ENCODE results near the gene MED12L.
"Not testable (repeated sequence)": the region's sequence is repeated elsewhere in the genome, so short reads cannot be mapped to it uniquely, and the experiment has no call there.

The MED12L gene

GRCh38 chr3:151085227-151085888 is at the start of gene MED12L:
Gene MED12L, plus strand, starts transcription at chr3:151085664. Its CDS starts 1,263 bp downstream, at chr3:151086927.
- in situ Hi-C loops (cut with MboI; ENCODE audit: low sequenced_read_pairs), result no loop called here

DNA sequence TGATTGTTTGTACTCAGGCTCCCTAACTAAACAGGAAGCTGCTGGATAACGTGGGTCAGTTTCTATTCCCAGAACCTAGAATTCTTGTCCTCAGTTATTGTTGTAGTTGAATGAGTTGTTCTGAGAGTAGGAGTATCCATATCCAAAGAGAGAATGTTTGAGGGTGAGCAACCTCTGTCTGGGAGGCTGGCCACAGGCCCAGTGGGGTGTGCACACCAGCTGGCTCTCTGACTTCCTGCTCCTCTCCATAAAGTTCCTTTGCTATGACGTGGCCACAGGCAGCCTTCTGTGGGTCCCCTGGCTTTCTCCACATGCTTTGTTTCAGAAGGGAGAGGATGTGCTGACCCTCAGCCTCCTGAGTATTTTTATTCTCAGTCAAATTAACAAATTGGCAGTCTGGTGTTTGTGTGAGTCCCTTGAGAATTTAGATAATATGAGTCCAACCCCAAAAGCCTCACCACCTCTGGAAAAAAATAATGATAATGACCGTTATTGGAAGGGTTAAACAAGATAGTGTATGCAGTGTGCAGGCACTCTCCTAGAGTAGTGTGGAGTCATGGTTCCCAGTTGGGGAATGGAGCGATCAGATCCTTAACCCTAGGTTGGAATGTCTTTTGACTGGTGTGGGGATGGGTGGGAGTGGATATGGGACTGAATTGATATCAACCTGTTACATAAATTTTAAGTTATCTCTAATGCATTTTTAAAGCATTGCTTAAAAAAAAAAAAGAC is 47.6 kb upstream of the MED12L start:
- in situ Hi-C loops (cut with MboI; ENCODE audit: low sequenced_read_pairs), result no loop called here

- in situ Hi-C loops (cut with MboI; ENCODE audit: low sequenced_read_pairs), result no loop called here
These were observed 40.8 kb upstream of the MED12L start for GRCh38 chr3:151044706-151045105.

DNA sequence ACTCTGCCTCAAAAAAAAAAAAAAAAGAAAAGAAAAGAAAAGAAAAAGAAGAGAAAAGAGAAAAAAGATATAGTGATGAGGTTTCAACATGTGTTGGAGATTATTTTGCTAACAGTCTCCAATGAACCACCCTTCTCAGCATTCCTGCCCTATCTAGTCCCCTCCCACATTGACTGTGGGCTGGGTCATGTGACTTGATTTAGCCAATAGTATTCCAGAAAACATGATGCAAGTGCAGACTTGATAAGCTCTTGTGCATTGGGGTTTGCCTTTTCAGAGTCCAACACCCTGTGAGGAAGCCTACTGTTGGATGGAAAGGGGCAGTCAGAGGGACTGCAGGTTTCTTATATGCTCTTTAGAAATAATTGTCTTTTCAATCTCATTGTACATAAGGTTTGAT is 37.8 kb upstream of the MED12L start:
- in situ Hi-C loops (cut with MboI; ENCODE audit: low sequenced_read_pairs), result no loop called here

DNA sequence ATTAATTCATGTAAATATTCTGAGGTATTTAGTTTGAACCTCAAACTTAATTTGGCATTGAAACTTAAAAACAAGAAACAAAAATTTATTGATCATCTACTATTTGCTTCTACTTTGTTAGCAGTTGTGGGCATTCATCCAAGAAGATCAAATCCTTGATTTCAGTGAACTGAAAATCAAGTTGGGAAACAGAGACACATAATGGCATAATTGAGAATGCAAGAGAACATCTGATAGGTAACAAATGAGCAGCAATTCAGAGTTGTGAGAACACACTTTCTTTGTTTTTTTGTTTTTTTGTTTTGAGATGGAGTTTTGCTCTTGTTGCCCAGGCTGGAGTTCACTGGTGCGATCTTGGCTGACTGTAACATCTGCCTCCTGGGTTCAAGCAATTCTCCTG is 33.9 kb upstream of the MED12L start:
- in situ Hi-C loops (cut with MboI; ENCODE audit: low sequenced_read_pairs), result no loop called here

GRCh38 chr3:151052346-151052745 is 33.1 kb upstream of the MED12L start:
- in situ Hi-C loops (cut with MboI; ENCODE audit: low sequenced_read_pairs), result no loop called here

- in situ Hi-C loops (cut with MboI; ENCODE audit: low sequenced_read_pairs), result no loop called here
These were observed 32.7 kb upstream of the MED12L start for GRCh38 chr3:151052756-151053155.

DNA sequence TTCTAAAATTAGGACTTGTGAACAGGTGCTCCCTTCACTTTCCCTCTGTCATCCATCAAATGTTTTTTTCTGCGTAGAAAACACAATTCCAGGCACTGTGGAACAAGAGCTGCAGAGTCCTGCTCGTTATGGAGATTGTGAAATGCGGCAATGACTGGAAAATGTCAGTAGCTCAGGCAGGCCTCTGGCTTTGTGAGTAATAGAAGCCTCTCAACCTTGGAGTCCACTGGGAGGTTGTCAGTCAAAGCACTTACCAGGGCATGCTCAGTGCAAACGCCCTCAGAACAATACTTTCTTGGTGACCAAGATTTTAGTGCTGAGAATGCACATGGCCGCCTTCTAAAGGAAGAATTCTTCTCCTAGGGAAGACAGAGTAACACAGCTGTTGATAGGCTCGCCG is 26.7 kb upstream of the MED12L start:
- in situ Hi-C loops (cut with MboI; ENCODE audit: low sequenced_read_pairs), result no loop called here

- in situ Hi-C loops (cut with MboI; ENCODE audit: low sequenced_read_pairs), result no loop called here
These were observed 22.9 kb upstream of the MED12L start for GRCh38 chr3:151062611-151063010.

GRCh38 chr3:151067158-151067557 is 18.3 kb upstream of the MED12L start:
- in situ Hi-C loops (cut with MboI; ENCODE audit: low sequenced_read_pairs), result no loop called here

- in situ Hi-C loops (cut with MboI; ENCODE audit: low sequenced_read_pairs), result not testable (repeated sequence)
These were observed 12.6 kb upstream of the MED12L start for GRCh38 chr3:151072842-151073241.

GRCh38 chr3:151074256-151074655 is 11.2 kb upstream of the MED12L start:
- in situ Hi-C loops (cut with MboI; ENCODE audit: low sequenced_read_pairs), result no loop called here

DNA sequence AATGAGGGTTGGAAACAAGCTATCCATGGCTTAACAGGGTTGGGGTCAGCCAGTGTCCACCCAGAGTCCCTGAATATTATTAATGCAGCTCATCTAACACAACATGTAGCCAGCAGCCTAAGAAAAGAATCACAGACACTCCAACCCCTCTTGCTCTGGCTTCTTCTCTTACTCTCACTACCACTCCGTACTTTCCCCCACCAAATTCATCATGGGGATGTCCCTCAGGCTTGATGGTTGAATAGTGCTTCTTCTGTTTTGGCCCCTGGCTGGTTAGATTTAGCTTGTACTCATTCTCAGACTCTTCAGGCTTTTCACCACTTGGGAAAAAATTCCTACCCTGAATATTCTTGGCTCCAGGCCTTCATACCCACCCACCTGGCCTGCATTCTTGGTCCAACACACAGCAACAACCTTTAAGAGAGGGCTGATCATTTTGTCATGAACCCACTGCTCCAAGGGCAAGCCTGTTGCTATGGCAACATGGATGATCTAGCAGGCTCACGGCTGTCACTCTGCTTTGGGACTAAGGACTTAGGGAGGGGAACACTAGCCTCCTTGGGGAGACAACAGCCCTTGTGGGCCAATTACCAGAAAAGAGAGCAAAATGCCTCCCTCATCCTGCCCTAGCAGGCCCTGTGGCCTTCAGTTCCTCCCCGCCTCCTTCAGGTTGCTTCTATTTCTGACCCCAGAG is 9.4 kb upstream of the MED12L start:
- in situ Hi-C loops (cut with MboI; ENCODE audit: low sequenced_read_pairs), result no loop called here

DNA sequence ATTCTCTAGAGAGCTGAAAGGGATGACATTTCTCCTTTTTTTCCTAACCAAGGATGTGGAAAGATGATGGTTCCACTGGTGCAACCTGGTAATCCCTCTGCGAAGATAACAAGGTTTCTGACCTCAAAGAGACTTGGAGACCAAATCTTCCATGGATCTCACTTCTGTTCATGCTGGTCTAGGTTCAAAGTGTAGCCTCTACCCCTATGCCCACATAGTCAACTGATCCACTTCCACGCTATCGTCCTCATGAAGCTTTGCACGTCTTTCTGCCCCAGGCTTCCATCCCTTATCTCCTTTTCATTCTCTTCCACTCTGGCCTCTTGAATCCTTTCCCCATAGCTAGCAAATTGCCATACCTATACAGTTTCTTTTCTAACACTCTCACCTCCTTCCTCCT is 8.8 kb upstream of the MED12L start:
- in situ Hi-C loops (cut with MboI; ENCODE audit: low sequenced_read_pairs), result no loop called here

GRCh38 chr3:151081082-151081481 is 4.4 kb upstream of the MED12L start:
- in situ Hi-C loops (cut with MboI; ENCODE audit: low sequenced_read_pairs), result not testable (repeated sequence)

DNA sequence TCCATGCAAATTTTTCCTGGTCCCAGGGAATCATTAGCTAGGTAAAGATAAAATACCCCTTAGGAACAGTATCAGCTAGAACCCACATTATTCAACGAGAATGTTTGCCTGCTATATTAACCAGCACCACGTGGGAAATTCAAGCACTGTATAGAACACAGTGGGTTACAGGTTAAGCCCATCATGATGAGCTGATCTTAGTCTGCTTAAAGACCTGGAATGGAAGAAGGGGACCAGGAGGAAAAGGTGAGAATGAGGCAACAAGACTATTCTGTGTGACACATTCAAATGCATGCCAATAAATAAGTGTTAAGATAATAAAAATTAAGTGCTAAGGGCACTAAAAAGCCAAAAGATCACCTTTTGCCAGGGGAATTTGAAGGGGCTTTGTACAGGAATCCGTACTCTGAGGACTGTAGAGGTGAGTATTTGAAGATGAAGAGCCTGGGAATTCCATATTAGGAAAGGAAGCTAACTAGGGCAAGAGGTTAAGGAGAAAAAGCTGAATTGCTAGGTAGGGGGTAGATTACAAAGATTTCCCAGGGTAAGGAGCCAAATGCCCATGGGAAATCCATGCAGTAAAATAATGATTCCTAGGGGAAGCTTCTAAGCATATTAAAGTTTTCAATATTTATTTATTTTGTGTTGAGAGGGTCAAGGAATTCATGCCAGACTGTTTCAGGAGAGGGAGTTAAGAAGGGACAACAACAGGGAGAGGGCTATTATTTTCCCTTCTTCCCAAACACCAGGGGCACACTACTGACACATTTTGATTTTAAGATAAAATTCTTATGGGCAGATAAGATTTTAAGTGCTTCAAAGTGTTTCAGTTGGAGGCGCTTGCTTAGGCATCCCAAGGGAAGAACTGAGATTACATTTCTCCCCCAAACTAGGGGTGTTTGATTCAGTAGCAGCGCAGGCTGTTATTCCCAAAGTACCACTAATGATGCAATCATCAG is 2.3 kb upstream of the MED12L start:
- in situ Hi-C loops (cut with MboI; ENCODE audit: low sequenced_read_pairs), result no loop called here

DNA sequence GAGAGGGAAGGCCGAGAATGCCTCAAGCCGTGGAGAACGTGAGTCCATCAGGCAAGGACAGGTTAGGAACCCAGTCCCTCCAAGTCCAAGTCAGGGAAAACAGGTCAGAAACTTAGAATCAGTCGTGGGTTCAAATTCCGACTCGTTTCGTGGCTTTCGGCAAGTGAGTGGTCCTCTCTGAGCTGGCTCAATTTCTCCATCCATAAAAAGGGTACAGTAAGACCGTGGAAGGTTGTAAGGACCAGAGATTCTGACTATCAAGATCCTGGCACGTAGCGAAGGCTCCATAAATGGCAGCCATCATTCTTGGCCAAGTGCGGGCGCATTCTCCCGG is 604 bp upstream of the MED12L start:
- in situ Hi-C loops (cut with MboI; ENCODE audit: low sequenced_read_pairs), result no loop called here

GRCh38 chr3:151085889-151086483 is 522 bp downstream of the MED12L start:
- in situ Hi-C loops (cut with MboI; ENCODE audit: low sequenced_read_pairs), result no loop called here

DNA sequence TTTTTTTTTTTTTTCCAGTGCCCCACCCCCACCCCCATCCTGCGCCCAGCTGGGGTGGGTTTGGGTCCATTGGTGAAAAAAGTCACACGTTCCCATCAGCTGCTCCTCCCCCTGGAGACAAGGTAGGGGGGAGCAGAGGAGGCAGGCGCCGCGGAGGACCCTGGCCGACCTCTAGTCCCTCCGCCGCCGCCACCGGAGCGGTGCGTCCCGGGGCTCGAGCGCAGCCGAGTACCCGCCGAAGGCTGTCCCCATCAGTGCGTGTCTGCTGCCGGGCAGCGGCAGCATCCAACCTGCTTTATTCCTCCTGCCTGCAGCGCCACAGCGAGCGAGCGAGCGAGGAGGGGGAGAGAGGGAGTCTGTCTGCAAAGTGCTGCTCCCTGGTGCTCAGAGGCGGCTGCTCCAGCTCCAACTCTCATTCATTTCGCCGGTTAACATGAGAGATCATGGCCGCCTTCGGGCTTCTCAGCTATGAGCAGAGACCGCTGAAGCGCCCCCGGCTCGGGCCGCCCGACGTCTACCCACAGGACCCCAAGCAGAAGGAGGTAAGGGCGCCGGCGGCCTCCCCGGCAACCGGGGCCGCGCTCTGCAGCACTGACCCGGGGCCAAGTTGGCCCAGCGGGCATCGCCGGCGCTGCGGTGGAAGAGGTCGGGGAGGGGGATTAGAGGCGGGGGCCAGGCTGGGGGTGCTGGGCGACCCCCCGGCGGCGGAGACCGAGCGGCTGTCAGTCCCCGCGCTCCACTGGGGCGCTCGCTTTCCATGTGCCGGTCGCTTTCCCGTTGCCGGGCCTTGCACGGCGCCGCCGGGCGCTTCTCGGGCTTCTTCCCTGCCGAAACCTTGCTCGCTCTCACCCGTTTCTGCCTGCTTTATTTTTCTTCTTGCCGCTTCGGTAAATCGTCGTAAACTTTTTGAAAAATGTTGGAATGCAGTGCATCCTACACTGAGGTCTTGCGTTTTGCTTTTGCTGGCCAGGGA is 1.3 kb downstream of the MED12L start:
- in situ Hi-C loops (cut with MboI; ENCODE audit: low sequenced_read_pairs), result no loop called here

All from hTERT RPE-1 (cell line).